Endothelial cell of umbilical vein (primary cell): ENCODE results near the gene ACTG2. TPM values are rescaled to one million over a fixed set of nuclear protein-coding genes. Genes with fewer than 3 reads are reported as not detected.

Source experiments
- BruUV-seq: library from RNA; stranded (reverse); fragments of 400-500 nt; replicated peaks from 2 replicates; lab custom pipeline; 2021; lab: Mats Ljungman, UMichigan
- CTCF ChIA-PET: fragments of 300-600, 350-600 bp; sonication (Branson Sonifier 250); formaldehyde crosslinking; loops from one replicate; lab custom pipeline; 2021; ENCODE audit warnings: antibody characterized with exemption, inconsistent platforms; lab: Charles Lee
- POLR2A ChIA-PET: fragments of 300-600, 350-600 bp; sonication (Branson Sonifier 250); formaldehyde crosslinking; loops from one replicate; lab custom pipeline; 2021; ENCODE audit warnings: antibody characterized with exemption, inconsistent platforms; lab: Charles Lee
- DNase-seq: peaks from one replicate; pipeline ENCODE4 v3.0.0-alpha.2; 2011; ENCODE audit warnings: low read depth, low spot score
- FAIRE-seq: peaks from 2 replicates; lab custom pipeline; 2011; peaks lifted over from hg19 to GRCh38; lab: Jason Lieb, UNC
- H2AFZ ChIP-seq: 2 replicates; pipeline ENCODE4 v1.6.0; 2012; ENCODE audit warnings: low read depth, low read length, control low read depth, inconsistent platforms
- H3K27ac ChIP-seq: 2 replicates; pipeline ENCODE4 v1.5.1; 2011; ENCODE audit warnings: low read depth, mild to moderate bottlenecking, control low read depth, low read length, moderate library complexity; ENCODE audit not compliant: insufficient read depth
- H3K27me3 ChIP-seq, 2 experiments: 2 replicates each; pipeline versions ENCODE4 v1.6.0 to v1.6.1; 2011; ENCODE audit warnings: low read length in 2 of 2, mixed read lengths in 1 of 2; ENCODE audit not compliant: control insufficient read depth in 2 of 2, insufficient read depth in 2 of 2
- H3K36me3 ChIP-seq, 2 experiments: 2 replicates in 1 of 2; 3 replicates in 1 of 2; pipeline ENCODE4 v1.5.1; 2011; ENCODE audit warnings: low read length in 2 of 2, mild to moderate bottlenecking in 1 of 2, moderate library complexity in 1 of 2; ENCODE audit not compliant: control insufficient read depth in 2 of 2, insufficient read depth in 2 of 2; ENCODE audit errors: extremely low read depth in 1 of 2
- H3K4me1 ChIP-seq: 3 replicates; pipeline ENCODE4 v1.5.1; 2011; ENCODE audit warnings: mild to moderate bottlenecking, low read length; ENCODE audit not compliant: control insufficient read depth, insufficient read depth; ENCODE audit errors: extremely low read depth
- H3K4me2 ChIP-seq: 2 replicates; pipeline ENCODE4 v1.6.1; 2011; ENCODE audit warnings: low read length, control low read depth, mixed read lengths; ENCODE audit not compliant: insufficient read depth
- H3K4me3 ChIP-seq, 3 experiments: fragments of 200-600 bp in 1 of 3; sonication (generic), shearing (Covaris generic) in 1 of 3; replicated peaks in 1 of 3; 2 replicates each; pipeline ENCODE4 v1.5.1; 2011 to 2016; ENCODE audit warnings: control low read depth in 3 of 3, low read length in 3 of 3, mild to moderate bottlenecking in 2 of 3, inconsistent platforms in 1 of 3, low read depth in 1 of 3, moderate library complexity in 1 of 3; ENCODE audit not compliant: insufficient read depth in 1 of 3
- H3K79me2 ChIP-seq: 2 replicates; pipeline ENCODE4 v1.6.0; 2012; ENCODE audit warnings: low read length, inconsistent platforms; ENCODE audit not compliant: control insufficient read depth, insufficient read depth
- H3K9ac ChIP-seq: replicated peaks from 2 replicates; pipeline ENCODE3; 2011; ENCODE audit warnings: low read length, control low read depth; ENCODE audit not compliant: insufficient read depth; ENCODE audit errors: extremely low read depth
- H3K9me1 ChIP-seq: replicated peaks from 3 replicates; pipeline ENCODE4 v1.6.0; 2011; ENCODE audit warnings: mild to moderate bottlenecking, low read length; ENCODE audit not compliant: control insufficient read depth, insufficient read depth; ENCODE audit errors: extremely low read depth
- H3K9me3 ChIP-seq: replicated peaks from 2 replicates; pipeline ENCODE4 v1.5.1; 2012; ENCODE audit warnings: low read length, inconsistent platforms; ENCODE audit not compliant: control insufficient read depth, insufficient read depth
- H4K20me1 ChIP-seq: replicated peaks from 2 replicates; pipeline ENCODE3; 2011; ENCODE audit warnings: mild to moderate bottlenecking, low read length; ENCODE audit not compliant: control insufficient read depth, insufficient read depth; ENCODE audit errors: extremely low read depth
- CTCF ChIP-seq, 2 donors: IDR thresholded peaks; 1 replicate in 1 of 2; 2 replicates in 1 of 2; pipeline ENCODE4 v1.5.1; 2011; ENCODE audit warnings: low read length in 2 of 2, mild to moderate bottlenecking in 2 of 2, moderate library complexity in 2 of 2, control low read depth in 1 of 2, inconsistent platforms in 1 of 2, low read depth in 1 of 2; ENCODE audit not compliant: insufficient read depth in 1 of 2; ENCODE audit errors: extremely low read depth in 1 of 2
- EZH2 ChIP-seq: IDR thresholded peaks from 2 replicates; pipeline ENCODE4 v1.6.1; 2012; ENCODE audit warnings: borderline replicate concordance, low read depth, mild to moderate bottlenecking, moderate library complexity, low read length, inconsistent platforms; ENCODE audit not compliant: severe bottlenecking
- FOS ChIP-seq: IDR thresholded peaks from 2 replicates; pipeline ENCODE4 v1.6.1; 2011; ENCODE audit warnings: mild to moderate bottlenecking, low read length, moderate library complexity, borderline replicate concordance; ENCODE audit not compliant: insufficient read depth
- GATA2 ChIP-seq: IDR thresholded peaks from 2 replicates; pipeline ENCODE4 v1.7.0; 2011; ENCODE audit warnings: low read depth, mild to moderate bottlenecking, moderate library complexity, mixed read lengths, low read length; ENCODE audit not compliant: insufficient read length, insufficient read depth
- JUN ChIP-seq: IDR thresholded peaks from 2 replicates; pipeline ENCODE4 v1.6.1; 2011; ENCODE audit warnings: borderline replicate concordance, low read depth; ENCODE audit not compliant: insufficient read length, insufficient read depth
- MAX ChIP-seq: IDR thresholded peaks from 2 replicates; pipeline ENCODE4 v1.6.1; 2011; ENCODE audit not compliant: insufficient read depth, insufficient read length
- MYC ChIP-seq: IDR thresholded peaks from one replicate; pipeline ENCODE4 v1.6.1; 2011; ENCODE audit warnings: mild to moderate bottlenecking, low read depth, low read length
- POLR2A ChIP-seq: IDR thresholded peaks from 2 replicates; pipeline ENCODE4 v1.6.1; 2012; ENCODE audit warnings: low read depth, mild to moderate bottlenecking, control low read depth, low read length
- POLR2AphosphoS5 ChIP-seq: IDR thresholded peaks from 2 replicates; pipeline ENCODE4 v1.6.1; 2012; ENCODE audit warnings: low read depth, mild to moderate bottlenecking, control low read depth, low read length, moderate library complexity; ENCODE audit not compliant: insufficient read depth
- dilution Hi-C: fragments of 300-500 bp; cut with MboI; formaldehyde crosslinking; loops from one replicate; pipeline ENCODE4 v1.15.0; 2019; ENCODE audit warnings: low sequenced_read_pairs; ENCODE audit not compliant: extremely low pct_ligation_motif_present
- intact Hi-C: fragments of 100-400 bp; cut with micrococcal nuclease; formaldehyde crosslinking; loops from one replicate; pipeline ENCODE4 v1.10.0; 2022
- polyA plus RNA-seq, 4 experiments: library from polyadenylated mRNA; depleted of rRNA in 3 of 4; stranded (reverse) in 3 of 4; unstranded in 1 of 4; fragments of >200 nt; gene quantifications; 2 replicates each; pipeline versions ENCODE4 v1.2.1 to v1.2.3, GENCODE V29; 2011 to 2012; ENCODE audit warnings: missing spikeins in 1 of 4
- total RNA-seq: library from RNA; stranded (reverse); gene quantifications from 2 replicates; pipeline ENCODE4 v1.2.3, GENCODE V29; 2021

ACTG2 gene
- total and polyA plus RNA-seq, 2 donors (not counting 3 experiments of a cell fraction or from before 2014, with no cell fraction given) = not detected

GRCh38 chr2:73894877-73895276 lies 2.1 kb downstream of the ACTG2 start:
- DNase-seq (no peak), FAIRE-seq (no peak)
- intact Hi-C loops (no loop called here), dilution Hi-C loops (no loop called here)
- no peaks in the 10 kb centered on the region for H3K79me2 ChIP-seq
- H3K9me1 ChIP-seq = no peaks in the 10 kb centered on the region
- H3K4me2 ChIP-seq = no peak overlapping the region
- TF ChIP-seq MAX = no peak
- TF ChIP-seq CTCF (IDR thresholded peaks at IDR 0.05; ENCODE audit: extremely low read depth in 1 of 2, insufficient read depth in 1 of 2, low read depth in 1 of 2, low read length in 2 of 2) = no peak
- no peak for TF ChIP-seq POLR2AphosphoS5
- TF ChIP-seq FOS = no peak
- no peak for TF ChIP-seq MYC
- TF ChIP-seq JUN = no peak
- TF ChIP-seq POLR2A = no peak
- no peak for TF ChIP-seq GATA2
- TF ChIP-seq EZH2 = no peak
- CTCF ChIA-PET = no interaction called here
- POLR2A ChIA-PET = no interaction called here
- H3K9me3 ChIP-seq = no peaks in the 10 kb centered on the region
- H3K27me3 ChIP-seq = peaks cover 0 to 6% of the 10 kb centered on the region in 2 experiments
- H2AFZ ChIP-seq = no peak overlapping the region
- H4K20me1 ChIP-seq = no peaks in the 10 kb centered on the region
- no peaks in the 10 kb centered on the region for H3K36me3 ChIP-seq
- H3K4me1 ChIP-seq = no peaks in the 10 kb centered on the region
- no TSS peak for BruUV-seq
- no peak overlapping the region for H3K9ac ChIP-seq
- H3K27ac ChIP-seq = no peak overlapping the region
- H3K4me3 ChIP-seq = no peak overlapping the region
